ENCODE data around the gene ADH1C.

DNA sequence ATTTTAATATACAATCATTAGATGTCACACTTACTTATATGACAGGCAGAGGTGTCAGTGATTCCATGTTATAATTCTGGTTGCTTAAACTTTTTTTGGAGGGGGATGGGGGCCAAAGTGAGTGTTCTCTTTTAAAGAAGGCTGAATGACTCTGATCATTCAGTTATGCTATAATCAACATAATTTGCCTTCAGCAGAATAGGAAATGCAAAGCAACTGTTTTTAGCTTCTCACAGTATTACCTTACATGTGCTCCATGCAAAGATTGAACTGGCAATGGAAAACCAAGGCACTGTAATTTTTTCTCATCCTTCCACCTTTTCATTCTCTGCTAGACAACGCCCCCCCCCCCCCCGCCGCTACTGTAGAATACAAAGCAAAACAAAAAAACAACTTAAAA is 13.4 kb downstream of the ADH1C start:
- TF ChIP-seq, protein P1, sequence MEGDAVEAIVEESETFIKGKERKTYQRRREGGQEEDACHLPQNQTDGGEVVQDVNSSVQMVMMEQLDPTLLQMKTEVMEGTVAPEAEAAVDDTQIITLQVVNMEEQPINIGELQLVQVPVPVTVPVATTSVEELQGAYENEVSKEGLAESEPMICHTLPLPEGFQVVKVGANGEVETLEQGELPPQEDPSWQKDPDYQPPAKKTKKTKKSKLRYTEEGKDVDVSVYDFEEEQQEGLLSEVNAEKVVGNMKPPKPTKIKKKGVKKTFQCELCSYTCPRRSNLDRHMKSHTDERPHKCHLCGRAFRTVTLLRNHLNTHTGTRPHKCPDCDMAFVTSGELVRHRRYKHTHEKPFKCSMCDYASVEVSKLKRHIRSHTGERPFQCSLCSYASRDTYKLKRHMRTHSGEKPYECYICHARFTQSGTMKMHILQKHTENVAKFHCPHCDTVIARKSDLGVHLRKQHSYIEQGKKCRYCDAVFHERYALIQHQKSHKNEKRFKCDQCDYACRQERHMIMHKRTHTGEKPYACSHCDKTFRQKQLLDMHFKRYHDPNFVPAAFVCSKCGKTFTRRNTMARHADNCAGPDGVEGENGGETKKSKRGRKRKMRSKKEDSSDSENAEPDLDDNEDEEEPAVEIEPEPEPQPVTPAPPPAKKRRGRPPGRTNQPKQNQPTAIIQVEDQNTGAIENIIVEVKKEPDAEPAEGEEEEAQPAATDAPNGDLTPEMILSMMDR (IDR thresholded peaks at IDR 0.05): no peak
- TF ChIP-seq POLR2A (IDR thresholded peaks at IDR 0.05): no peak
